ENCODE data around the gene GATB. TPM values are rescaled to one million over a fixed set of nuclear protein-coding genes. Genes with fewer than 3 reads are reported as not detected.

Gene GATB
- total RNA-seq, 1 experiment from 2014 or later, result 29.6 TPM

DNA sequence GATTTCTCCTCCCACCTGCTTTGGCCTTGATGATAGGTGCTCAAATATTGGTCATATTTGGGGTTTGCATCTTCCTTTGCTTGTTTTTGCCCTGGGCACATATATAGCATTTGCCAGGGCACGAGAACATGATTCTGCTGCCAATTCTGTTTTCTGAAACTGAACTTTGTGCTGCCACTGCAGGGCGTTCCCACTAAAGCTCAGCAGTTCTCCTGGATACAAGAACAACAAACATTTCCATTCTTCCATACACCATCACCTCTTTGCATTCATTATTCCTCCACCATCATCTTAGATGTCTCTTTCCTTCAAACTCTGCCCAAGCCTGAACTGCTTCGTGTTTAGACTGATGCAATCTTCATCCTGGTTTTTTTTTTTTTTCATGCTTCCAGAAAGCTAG, 36.3 kb upstream of the GATB start:
- Mint-ChIP-seq H3K36me3 (ENCODE audit: insufficient read depth, unreplicated experiment) (no peaks in the 10 kb centered on the region), H3K9me3 (ENCODE audit: unreplicated experiment) (no peaks in the 10 kb centered on the region), H3K27me3 (ENCODE audit: insufficient read depth, unreplicated experiment) (no peaks in the 10 kb centered on the region), H3K27ac (ENCODE audit: unreplicated experiment) (no peak overlapping the region), H3K4me3 (ENCODE audit: unreplicated experiment) (no peak overlapping the region), H3K4me1 (ENCODE audit: low read depth, unreplicated experiment) (no peaks in the 10 kb centered on the region)
- Histone ChIP-seq H3K9me3 (no peaks in the 10 kb centered on the region), H3K27me3 (replicated peaks; ENCODE audit: control insufficient read depth, insufficient read depth, low read length) (no peaks in the 10 kb centered on the region), H3K4me3 (ENCODE audit: low read depth, low read length) (no peak overlapping the region), H3K36me3 (ENCODE audit: control insufficient read depth, insufficient read depth, low read length) (no peaks in the 10 kb centered on the region), H3K4me1 (no peaks in the 10 kb centered on the region)
- DNase-seq, result no peak
- POLR2A ChIA-PET, result no interaction called here
- BruUV-seq (replicated peaks), result no TSS peak
- intact Hi-C loops (cut with micrococcal nuclease; ENCODE audit: unreplicated experiment), result no loop called here
- CTCF ChIA-PET, result no interaction called here
- no peak for TF ChIP-seq CTCF (IDR thresholded peaks at IDR 0.05; ENCODE audit: insufficient read depth in 1 of 2, low read depth in 1 of 2, low read length in 1 of 2, severe bottlenecking in 1 of 2, unreplicated experiment in 1 of 2)

GRCh38 chr4:151796106-151796505, 35.3 kb upstream of the GATB start:
- Mint-ChIP-seq H3K27ac (ENCODE audit: unreplicated experiment) (no peak overlapping the region), H3K36me3 (ENCODE audit: insufficient read depth, unreplicated experiment) (no peaks in the 10 kb centered on the region), H3K4me3 (ENCODE audit: unreplicated experiment) (no peak overlapping the region), H3K9me3 (ENCODE audit: unreplicated experiment) (no peaks in the 10 kb centered on the region), H3K27me3 (ENCODE audit: insufficient read depth, unreplicated experiment) (peaks cover 3% of the 10 kb centered on the region), H3K4me1 (ENCODE audit: low read depth, unreplicated experiment) (no peaks in the 10 kb centered on the region)
- Histone ChIP-seq H3K36me3 (ENCODE audit: control insufficient read depth, insufficient read depth, low read length) (no peaks in the 10 kb centered on the region), H3K4me3 (ENCODE audit: low read depth, low read length) (no peak overlapping the region), H3K4me1 (no peaks in the 10 kb centered on the region), H3K9me3 (no peaks in the 10 kb centered on the region), H3K27me3 (replicated peaks; ENCODE audit: control insufficient read depth, insufficient read depth, low read length) (no peaks in the 10 kb centered on the region)
- POLR2A ChIA-PET, result no interaction called here
- CTCF ChIA-PET, result no interaction called here
- no peak for DNase-seq
- BruUV-seq (replicated peaks), result no TSS peak
- intact Hi-C loops (cut with micrococcal nuclease; ENCODE audit: unreplicated experiment), result no loop called here
- no peak for TF ChIP-seq CTCF (IDR thresholded peaks at IDR 0.05; ENCODE audit: insufficient read depth in 1 of 2, low read depth in 1 of 2, low read length in 1 of 2, severe bottlenecking in 1 of 2, unreplicated experiment in 1 of 2)

DNA sequence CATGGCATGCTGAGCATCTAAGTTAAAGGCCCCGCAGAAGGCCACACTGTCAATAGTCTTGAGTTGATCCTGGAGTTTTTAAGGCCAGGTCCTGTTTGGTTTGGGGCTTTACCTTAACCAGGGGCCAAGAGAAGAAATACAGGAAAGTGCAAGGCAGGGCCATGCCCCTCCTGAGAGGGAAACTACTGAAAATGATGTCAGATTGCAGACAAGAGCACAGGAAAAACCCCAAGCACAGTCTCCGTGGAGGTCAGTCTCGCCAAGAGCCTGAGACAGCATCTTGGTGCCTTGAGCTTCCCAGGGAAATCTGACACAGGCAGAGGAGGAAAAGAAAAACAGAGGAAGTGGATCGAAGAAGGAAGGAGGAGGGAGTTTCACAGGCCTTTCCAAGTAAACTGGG, 32.2 kb upstream of the GATB start:
- Mint-ChIP-seq H3K27ac (ENCODE audit: unreplicated experiment) (no peak overlapping the region), H3K9me3 (ENCODE audit: unreplicated experiment) (no peaks in the 10 kb centered on the region), H3K4me1 (ENCODE audit: low read depth, unreplicated experiment) (no peaks in the 10 kb centered on the region), H3K27me3 (ENCODE audit: insufficient read depth, unreplicated experiment) (peaks cover 5% of the 10 kb centered on the region), H3K36me3 (ENCODE audit: insufficient read depth, unreplicated experiment) (no peaks in the 10 kb centered on the region), H3K4me3 (ENCODE audit: unreplicated experiment) (no peak overlapping the region)
- Histone ChIP-seq H3K9me3 (no peaks in the 10 kb centered on the region), H3K36me3 (ENCODE audit: control insufficient read depth, insufficient read depth, low read length) (no peaks in the 10 kb centered on the region), H3K4me3 (ENCODE audit: low read depth, low read length) (no peak overlapping the region), H3K27me3 (replicated peaks; ENCODE audit: control insufficient read depth, insufficient read depth, low read length) (no peaks in the 10 kb centered on the region; the same call in 1 of the 2 replicates), H3K4me1 (no peaks in the 10 kb centered on the region)
- no peak for TF ChIP-seq CTCF (IDR thresholded peaks at IDR 0.05; ENCODE audit: insufficient read depth in 1 of 2, low read depth in 1 of 2, low read length in 1 of 2, severe bottlenecking in 1 of 2, unreplicated experiment in 1 of 2)
- CTCF ChIA-PET, result no interaction called here
- no TSS peak for BruUV-seq (replicated peaks)
- POLR2A ChIA-PET, result no interaction called here
- intact Hi-C loops (cut with micrococcal nuclease; ENCODE audit: unreplicated experiment), result no loop called here
- no peak for DNase-seq
